ENCODE measurements around the gene MOB3C.

MOB3C gene

GRCh38 chr1:46577671-46578070 lies 38.9 kb downstream of the MOB3C start:
- Mint-ChIP-seq H3K9me3 (no peaks in the 10 kb centered on the region), H3K4me3 (no peak overlapping the region), H3K36me3 (ENCODE audit: insufficient read depth) (peaks cover 18% of the 10 kb centered on the region), H3K27me3 (no peaks in the 10 kb centered on the region), H3K4me1 (peaks cover 24% of the 10 kb centered on the region), H3K27ac (ENCODE audit: low read depth) (no peak overlapping the region)
- DNase-seq (ENCODE audit: low spot score in 2 of 2): no peak
- ATAC-seq (replicated peaks; ENCODE audit: extremely low read depth, poor library complexity, severe bottlenecking): no peak

- Mint-ChIP-seq H3K27ac (ENCODE audit: low read depth) (no peak overlapping the region), H3K27me3 (no peaks in the 10 kb centered on the region), H3K36me3 (ENCODE audit: insufficient read depth) (peaks cover 18% of the 10 kb centered on the region), H3K4me3 (no peak overlapping the region), H3K9me3 (no peaks in the 10 kb centered on the region), H3K4me1 (peaks cover 13% of the 10 kb centered on the region)
- ATAC-seq (replicated peaks; ENCODE audit: extremely low read depth, poor library complexity, severe bottlenecking) (no peak), DNase-seq (ENCODE audit: low spot score in 2 of 2) (no peak)
These were observed 40.0 kb downstream of the MOB3C start for GRCh38 chr1:46576596-46576995.

GRCh38 chr1:46575778-46576177 lies 40.8 kb downstream of the MOB3C start:
- H3K4me3 Mint-ChIP-seq: no peak overlapping the region
- no peak overlapping the region for H3K27ac Mint-ChIP-seq (ENCODE audit: low read depth)
- ATAC-seq (replicated peaks; ENCODE audit: extremely low read depth, poor library complexity, severe bottlenecking): no peak
- H3K36me3 Mint-ChIP-seq (ENCODE audit: insufficient read depth): peaks cover 18% of the 10 kb centered on the region
- H3K9me3 Mint-ChIP-seq: no peaks in the 10 kb centered on the region
- H3K27me3 Mint-ChIP-seq: no peaks in the 10 kb centered on the region
- no peak for DNase-seq (ENCODE audit: low spot score in 2 of 2)
- H3K4me1 Mint-ChIP-seq: peaks cover 5% of the 10 kb centered on the region

GRCh38 chr1:46575300-46575699 lies 41.3 kb downstream of the MOB3C start:
- no peak overlapping the region for H3K27ac Mint-ChIP-seq (ENCODE audit: low read depth)
- DNase-seq (ENCODE audit: low spot score in 2 of 2) (no peak), ATAC-seq (replicated peaks; ENCODE audit: extremely low read depth, poor library complexity, severe bottlenecking) (no peak)
- H3K9me3 Mint-ChIP-seq: no peaks in the 10 kb centered on the region
- peaks cover 15% of the 10 kb centered on the region for H3K36me3 Mint-ChIP-seq (ENCODE audit: insufficient read depth)
- H3K4me1 Mint-ChIP-seq: peaks cover under 1% of the 10 kb centered on the region
- H3K27me3 Mint-ChIP-seq: no peaks in the 10 kb centered on the region
- no peak overlapping the region for H3K4me3 Mint-ChIP-seq

GRCh38 chr1:46571691-46572225 lies 44.9 kb downstream of the MOB3C start:
- no peak overlapping the region for H3K4me3 Mint-ChIP-seq
- ATAC-seq (replicated peaks; ENCODE audit: extremely low read depth, poor library complexity, severe bottlenecking): no peak
- no peak overlapping the region for H3K27ac Mint-ChIP-seq (ENCODE audit: low read depth)

GRCh38 chr1:46569884-46570725 lies 46.5 kb downstream of the MOB3C start:
- Mint-ChIP-seq H3K27me3 (no peaks in the 10 kb centered on the region), H3K4me1 (no peaks in the 10 kb centered on the region), H3K9me3 (no peaks in the 10 kb centered on the region), H3K27ac (ENCODE audit: low read depth) (no peak overlapping the region), H3K36me3 (ENCODE audit: insufficient read depth) (peaks cover 19% of the 10 kb centered on the region), H3K4me3 (no peak overlapping the region)
- ATAC-seq (replicated peaks; ENCODE audit: extremely low read depth, poor library complexity, severe bottlenecking) (no peak), DNase-seq (ENCODE audit: low spot score in 2 of 2) (no peak)

More at GRCh38 chr1:46571691-46572225, 44.9 kb downstream of the MOB3C start:
- H3K9me3 Mint-ChIP-seq: no peaks in the 10 kb centered on the region
- peaks cover 21% of the 10 kb centered on the region for H3K36me3 Mint-ChIP-seq (ENCODE audit: insufficient read depth)
- no peaks in the 10 kb centered on the region for H3K27me3 Mint-ChIP-seq
- no peak for DNase-seq (ENCODE audit: low spot score in 2 of 2)
- H3K4me1 Mint-ChIP-seq: no peaks in the 10 kb centered on the region

- DNase-seq (ENCODE audit: low spot score in 2 of 2) (no peak), ATAC-seq (replicated peaks; ENCODE audit: extremely low read depth, poor library complexity, severe bottlenecking) (no peak)
- peaks cover 24% of the 10 kb centered on the region for H3K36me3 Mint-ChIP-seq (ENCODE audit: insufficient read depth)
- H3K9me3 Mint-ChIP-seq: no peaks in the 10 kb centered on the region
- H3K27me3 Mint-ChIP-seq: no peaks in the 10 kb centered on the region
- no peak overlapping the region for H3K4me3 Mint-ChIP-seq
- no peak overlapping the region for H3K27ac Mint-ChIP-seq (ENCODE audit: low read depth)
- H3K4me1 Mint-ChIP-seq: no peaks in the 10 kb centered on the region
These were observed 47.5 kb downstream of the MOB3C start for GRCh38 chr1:46569116-46569515.

GRCh38 chr1:46568461-46568891 lies 48.1 kb downstream of the MOB3C start:
- H3K4me3 Mint-ChIP-seq: no peak overlapping the region
- H3K27me3 Mint-ChIP-seq: no peaks in the 10 kb centered on the region
- DNase-seq (ENCODE audit: low spot score in 2 of 2) (no peak), ATAC-seq (replicated peaks; ENCODE audit: extremely low read depth, poor library complexity, severe bottlenecking) (no peak)
- no peaks in the 10 kb centered on the region for H3K4me1 Mint-ChIP-seq
- no peaks in the 10 kb centered on the region for H3K9me3 Mint-ChIP-seq
- H3K27ac Mint-ChIP-seq (ENCODE audit: low read depth): no peak overlapping the region
- peaks cover 26% of the 10 kb centered on the region for H3K36me3 Mint-ChIP-seq (ENCODE audit: insufficient read depth)

- Mint-ChIP-seq H3K4me1 (no peaks in the 10 kb centered on the region), H3K27ac (ENCODE audit: low read depth) (no peak overlapping the region), H3K9me3 (no peaks in the 10 kb centered on the region), H3K27me3 (no peaks in the 10 kb centered on the region), H3K4me3 (no peak overlapping the region), H3K36me3 (ENCODE audit: insufficient read depth) (peaks cover 25% of the 10 kb centered on the region)
- DNase-seq (ENCODE audit: low spot score in 2 of 2) (no peak), ATAC-seq (replicated peaks; ENCODE audit: extremely low read depth, poor library complexity, severe bottlenecking) (no peak)
These were observed 53.3 kb downstream of the MOB3C start for GRCh38 chr1:46563341-46563740.

- H3K27me3 Mint-ChIP-seq: no peaks in the 10 kb centered on the region
These were observed 54.1 kb downstream of the MOB3C start for GRCh38 chr1:46562498-46562897.

GRCh38 chr1:46558966-46559365 lies 57.6 kb downstream of the MOB3C start:
- H3K36me3 Mint-ChIP-seq (ENCODE audit: insufficient read depth): peaks cover 8% of the 10 kb centered on the region

More at GRCh38 chr1:46562498-46562897, 54.1 kb downstream of the MOB3C start:
- DNase-seq (ENCODE audit: low spot score in 2 of 2): no peak
- Mint-ChIP-seq H3K9me3 (no peaks in the 10 kb centered on the region), H3K4me3 (no peak overlapping the region), H3K4me1 (no peaks in the 10 kb centered on the region), H3K27ac (ENCODE audit: low read depth) (no peak overlapping the region), H3K36me3 (ENCODE audit: insufficient read depth) (peaks cover 20% of the 10 kb centered on the region)
- ATAC-seq (replicated peaks; ENCODE audit: extremely low read depth, poor library complexity, severe bottlenecking): no peak

GRCh38 chr1:46558141-46558963 lies 58.3 kb downstream of the MOB3C start:
- H3K27me3 Mint-ChIP-seq: no peaks in the 10 kb centered on the region
- H3K27ac Mint-ChIP-seq (ENCODE audit: low read depth): no peak overlapping the region
- H3K9me3 Mint-ChIP-seq: no peaks in the 10 kb centered on the region
- no peak for DNase-seq (ENCODE audit: low spot score in 2 of 2)
- H3K36me3 Mint-ChIP-seq (ENCODE audit: insufficient read depth): peaks cover 8% of the 10 kb centered on the region
- ATAC-seq (replicated peaks; ENCODE audit: extremely low read depth, poor library complexity, severe bottlenecking): no peak
- no peak overlapping the region for H3K4me3 Mint-ChIP-seq
- no peaks in the 10 kb centered on the region for H3K4me1 Mint-ChIP-seq

More at GRCh38 chr1:46558966-46559365, 57.6 kb downstream of the MOB3C start:
- no peaks in the 10 kb centered on the region for H3K9me3 Mint-ChIP-seq
- no peak overlapping the region for H3K27ac Mint-ChIP-seq (ENCODE audit: low read depth)
- no peak overlapping the region for H3K4me3 Mint-ChIP-seq
- H3K27me3 Mint-ChIP-seq: no peaks in the 10 kb centered on the region
- no peaks in the 10 kb centered on the region for H3K4me1 Mint-ChIP-seq
- no peak for ATAC-seq (replicated peaks; ENCODE audit: extremely low read depth, poor library complexity, severe bottlenecking)
- no peak for DNase-seq (ENCODE audit: low spot score in 2 of 2)

All from central memory CD8-positive, alpha-beta T cell (primary cell).